Nucleus accumbens (tissue), 56 donors: ENCODE results near the gene CHSY1.
"Not testable (repeated sequence)": the region's sequence is repeated elsewhere in the genome, so short reads cannot be mapped to it uniquely, and the experiment has no call there.

Experiments used
- DNase-seq, 56 donors: peaks; one replicate each; lab custom pipeline; 2025; lab: John Stamatoyannopoulos, UW

Gene CHSY1

GRCh38 chr15:101214435-101215097 lies 37.3 kb downstream of the CHSY1 start:
- not testable (repeated sequence) for DNase-seq

GRCh38 chr15:101213570-101213969 lies 38.3 kb downstream of the CHSY1 start:
- DNase-seq = no peak

- no peak for DNase-seq
These were observed 38.7 kb downstream of the CHSY1 start for GRCh38 chr15:101213147-101213546.

GRCh38 chr15:101211897-101212296 lies 40.0 kb downstream of the CHSY1 start:
- no peak for DNase-seq

GRCh38 chr15:101210466-101210865 lies 41.4 kb downstream of the CHSY1 start:
- no peak for DNase-seq

- no peak for DNase-seq
These were observed 41.8 kb downstream of the CHSY1 start for GRCh38 chr15:101210058-101210457.

GRCh38 chr15:101209285-101209845 lies 42.5 kb downstream of the CHSY1 start:
- no peak for DNase-seq

- peak in 1 of 56 donors; percentile 21 for DNase-seq
These were observed 44.0 kb downstream of the CHSY1 start for GRCh38 chr15:101207867-101208288.

- DNase-seq = peak in 3 of 56 donors; percentile 12 to 37 (median 20)
These were observed 45.7 kb downstream of the CHSY1 start for GRCh38 chr15:101206176-101206591.

GRCh38 chr15:101204739-101205535 lies 46.9 kb downstream of the CHSY1 start:
- DNase-seq = no peak

GRCh38 chr15:101203607-101204189 lies 48.1 kb downstream of the CHSY1 start:
- DNase-seq = no peak

GRCh38 chr15:101203029-101203573 lies 48.7 kb downstream of the CHSY1 start:
- no peak for DNase-seq

- peak in 42 of 56 donors; percentile 9 to 75 (median 47) for DNase-seq
These were observed 50.3 kb downstream of the CHSY1 start for GRCh38 chr15:101201411-101202174.

- DNase-seq = no peak
These were observed 51.7 kb downstream of the CHSY1 start for GRCh38 chr15:101200181-101200580.

GRCh38 chr15:101198800-101199199 lies 53.0 kb downstream of the CHSY1 start:
- no peak for DNase-seq

GRCh38 chr15:101198031-101198575 lies 53.7 kb downstream of the CHSY1 start:
- DNase-seq = no peak

GRCh38 chr15:101194546-101195125 lies 57.2 kb downstream of the CHSY1 start:
- DNase-seq = no peak

GRCh38 chr15:101193806-101194545 lies 57.9 kb downstream of the CHSY1 start:
- DNase-seq = no peak
